ENCODE measurements around the gene CHCHD10. TPM values are rescaled to one million over a fixed set of nuclear protein-coding genes. Genes with fewer than 3 reads are reported as not detected.

CHCHD10 gene
- total and polyA plus RNA-seq, 2 of the 8 experiments (the other 6 are each of a cell fraction or from before 2014, with no cell fraction given), result 58.3 to 94.5 TPM

GRCh38 chr22:23764899-23765881 is 2.6 kb downstream of the CHCHD10 start:
- H3K4ac ChIP-seq (replicated peaks; ENCODE audit: insufficient read length, low read depth, low read length), result no peak overlapping the region
- peaks cover 11% of the 10 kb centered on the region for H3K23me2 ChIP-seq (ENCODE audit: low read depth, low read length)
- H4K5ac ChIP-seq (ENCODE audit: insufficient read length, low read depth, low read length), result no peak overlapping the region
- no peak overlapping the region for H3K14ac ChIP-seq (ENCODE audit: insufficient read length)
- no peaks in the 10 kb centered on the region for H3K9me3 ChIP-seq (ENCODE audit: insufficient read depth in 2 of 2, low read depth in 1 of 2, low read length in 1 of 2)
- no peaks in the 10 kb centered on the region for H3K36me3 ChIP-seq (ENCODE audit: control insufficient read depth in 2 of 4, insufficient read depth in 4 of 4, low read length in 3 of 4)
- H2BK5ac ChIP-seq (ENCODE audit: low read depth, low read length), result no peak overlapping the region
- TF ChIP-seq CEBPB (IDR thresholded peaks at IDR 0.05; ENCODE audit: low read depth, low read length), result peak; percentile 21; the same call in 1 of the 2 replicates
- TF ChIP-seq CBX5 (IDR thresholded peaks at IDR 0.05; ENCODE audit: low read depth, low read length), result no peak
- TF ChIP-seq CREB1 (IDR thresholded peaks at IDR 0.05), result no peak
- TF ChIP-seq KDM5A (IDR thresholded peaks at IDR 0.05; ENCODE audit: low read length), result no peak
- H3K4me1 ChIP-seq (replicated peaks in 1 of 4; ENCODE audit: control insufficient read depth in 3 of 4, insufficient read depth in 4 of 4, low read length in 3 of 4), result peaks cover 0 to 29% (median 19%) of the 10 kb centered on the region in 4 experiments; a peak in 6 of 7 replicates
- no peak overlapping the region for H3K4me2 ChIP-seq (ENCODE audit: insufficient read depth in 1 of 2, low read depth in 2 of 2, low read length in 2 of 2)
- H2AFZ ChIP-seq (ENCODE audit: low read length), result no peak overlapping the region
- H4K20me1 ChIP-seq (replicated peaks in 1 of 2; ENCODE audit: control insufficient read depth in 1 of 2, insufficient read depth in 2 of 2, low read length in 2 of 2), result peaks cover 0 to 16% of the 10 kb centered on the region in 2 experiments
- FAIRE-seq, result no peak
- no peak overlapping the region for H2BK20ac ChIP-seq (ENCODE audit: low read length)
- no peak overlapping the region for H2AK5ac ChIP-seq (ENCODE audit: low read depth, low read length)
- H3K27ac ChIP-seq (ENCODE audit: low read depth, low read length), result no peak overlapping the region
- no peak overlapping the region for H2BK15ac ChIP-seq (ENCODE audit: low read length)
- H2BK120ac ChIP-seq (replicated peaks; ENCODE audit: low read depth, low read length), result no peak overlapping the region
- no peak overlapping the region for H3K9ac ChIP-seq (replicated peaks in 1 of 4; ENCODE audit: extremely low read depth in 1 of 4, low read depth in 3 of 4, low read length in 3 of 4)
- WGBS, 2 experiments (ENCODE audit: extremely low coverage in 1 of 2, insufficient coverage in 1 of 2, insufficient read length in 1 of 2, insufficient replicate concordance in 2 of 2, low coverage in 1 of 2, low lambda C conversion rate in 2 of 2, missing lambda C conversion rate in 1 of 2), result 93% methylated on average over 9 of the region's 9 CpGs; no CpG with 5 or more reads in 1 of the 2 experiments
- no peaks in the 10 kb centered on the region for H3K79me2 ChIP-seq (ENCODE audit: control insufficient read depth in 1 of 2, insufficient read depth in 2 of 2, low read length in 2 of 2)
- H3K79me1 ChIP-seq (ENCODE audit: low read depth, low read length), result no peaks in the 10 kb centered on the region
- peaks cover 0 to 13% (median 7%) of the 10 kb centered on the region in 4 experiments; a peak in 5 of 7 replicates for H3K27me3 ChIP-seq (replicated peaks in 1 of 4; ENCODE audit: control insufficient read depth in 3 of 4, extremely low read depth in 1 of 4, insufficient read depth in 3 of 4, low read length in 3 of 4)
- H2BK12ac ChIP-seq (ENCODE audit: low read depth, low read length), result no peak overlapping the region
- no peak overlapping the region for H3K23ac ChIP-seq (ENCODE audit: insufficient read length)
- ChIA-PET POLR2A (ENCODE audit: partially characterized antibody) (interaction anchor here (0.9 to 4.5 kb wide), 6 partner anchors 10 to 206 kb away, joined by 3 to 22 read pairs (median 7); partner anchors contain the start of genes SMARCB1, VPREB3 and ZNF70), CTCF (ENCODE audit: partially characterized antibody) (interaction anchor here (0.9 to 9.6 kb wide), 5 partner anchors 10 to 85 kb away, joined by 3 to 73 read pairs (median 5); no protein-coding TSS in a partner anchor)
- H4K91ac ChIP-seq (replicated peaks; ENCODE audit: insufficient read length, low read length), result no peak overlapping the region
- H3K56ac ChIP-seq (replicated peaks; ENCODE audit: insufficient read length, low read depth, low read length), result no peak overlapping the region
- DNase-seq (ENCODE audit: low read depth in 1 of 2, low spot score in 2 of 2), result peak in 1 of 2 experiments; percentile 42
- no peak overlapping the region for H3K18ac ChIP-seq (ENCODE audit: extremely low read depth, low read length)
- H3K4me3 ChIP-seq (ENCODE audit: extremely low read depth in 1 of 4, insufficient read depth in 2 of 4, low read depth in 3 of 4, low read length in 4 of 4), result no peak overlapping the region
- H4K8ac ChIP-seq (ENCODE audit: extremely low read depth, insufficient read depth, low read length), result peak overlapping the region; percentile 75; the same call in 1 of the 2 replicates
